Measurements from ENCODE around the gene HTN1.
"Not testable (repeated sequence)": the region's sequence is repeated elsewhere in the genome, so short reads cannot be mapped to it uniquely, and the experiment has no call there.

The HTN1 gene

GRCh38 chr4:70041652-70042286 is 8.5 kb upstream of the HTN1 start:
- Histone ChIP-seq H3K27ac (no peak overlapping the region), H3K4me3 (no peak overlapping the region), H3K36me3 (ENCODE audit: insufficient read depth, low read length) (no peaks in the 10 kb centered on the region), H3K9ac (ENCODE audit: insufficient read length) (no peak overlapping the region), H3K9me3 (ENCODE audit: low read depth, low read length) (no peaks in the 10 kb centered on the region)
- TF ChIP-seq EZH2 (IDR thresholded peaks at IDR 0.05) (no peak), FOXP2 (optimal IDR thresholded peaks at IDR 0.05; ENCODE audit: control extremely low read depth, extremely low read length, insufficient read depth) (no peak), POLR2AphosphoS5 (IDR thresholded peaks at IDR 0.05; ENCODE audit: borderline replicate concordance, low read depth, low read length) (no peak)
- DNase-seq (ENCODE audit: low read depth, low spot score): no peak

GRCh38 chr4:70056534-70056933 is 6.3 kb downstream of the HTN1 start:
- H3K36me3 ChIP-seq (ENCODE audit: insufficient read depth, low read length); H3K4me3 ChIP-seq; H3K27ac ChIP-seq; H3K9me3 ChIP-seq (ENCODE audit: low read depth, low read length); DNase-seq (ENCODE audit: low read depth, low spot score); H3K9ac ChIP-seq (ENCODE audit: insufficient read length): not testable (repeated sequence)

GRCh38 chr4:70057651-70058050 is 7.4 kb downstream of the HTN1 start:
- TF ChIP-seq EZH2 (IDR thresholded peaks at IDR 0.05): no peak
- no peak for TF ChIP-seq POLR2AphosphoS5 (IDR thresholded peaks at IDR 0.05; ENCODE audit: borderline replicate concordance, low read depth, low read length)
- no peak for TF ChIP-seq FOXP2 (optimal IDR thresholded peaks at IDR 0.05; ENCODE audit: control extremely low read depth, extremely low read length, insufficient read depth)
- Histone ChIP-seq H3K27ac (no peak overlapping the region), H3K9ac (ENCODE audit: insufficient read length) (no peak overlapping the region), H3K36me3 (ENCODE audit: insufficient read depth, low read length) (no peaks in the 10 kb centered on the region), H3K9me3 (ENCODE audit: low read depth, low read length) (no peaks in the 10 kb centered on the region), H3K4me3 (no peak overlapping the region)
- no peak for DNase-seq (ENCODE audit: low read depth, low spot score)

- TF ChIP-seq EZH2 (IDR thresholded peaks at IDR 0.05) (no peak), FOXP2 (optimal IDR thresholded peaks at IDR 0.05; ENCODE audit: control extremely low read depth, extremely low read length, insufficient read depth) (no peak), POLR2AphosphoS5 (IDR thresholded peaks at IDR 0.05; ENCODE audit: borderline replicate concordance, low read depth, low read length) (no peak)
- DNase-seq (ENCODE audit: low read depth, low spot score): no peak
- Histone ChIP-seq H3K9me3 (ENCODE audit: low read depth, low read length) (no peaks in the 10 kb centered on the region), H3K36me3 (ENCODE audit: insufficient read depth, low read length) (no peaks in the 10 kb centered on the region), H3K9ac (ENCODE audit: insufficient read length) (no peak overlapping the region), H3K27ac (no peak overlapping the region), H3K4me3 (no peak overlapping the region)
These were observed 8.9 kb downstream of the HTN1 start for GRCh38 chr4:70059149-70059548.

- no peaks in the 10 kb centered on the region for H3K9me3 ChIP-seq (ENCODE audit: low read depth, low read length)
- no peak overlapping the region for H3K27ac ChIP-seq
- H3K9ac ChIP-seq (ENCODE audit: insufficient read length): no peak overlapping the region
- no peaks in the 10 kb centered on the region for H3K36me3 ChIP-seq (ENCODE audit: insufficient read depth, low read length)
- TF ChIP-seq FOXP2 (optimal IDR thresholded peaks at IDR 0.05; ENCODE audit: control extremely low read depth, extremely low read length, insufficient read depth) (no peak), EZH2 (IDR thresholded peaks at IDR 0.05) (no peak), POLR2AphosphoS5 (IDR thresholded peaks at IDR 0.05; ENCODE audit: borderline replicate concordance, low read depth, low read length) (no peak)
- H3K4me3 ChIP-seq: no peak overlapping the region
- DNase-seq (ENCODE audit: low read depth, low spot score): no peak
These were observed 11.8 kb downstream of the HTN1 start for GRCh38 chr4:70062000-70062399.

GRCh38 chr4:70080205-70080604 is 30.0 kb downstream of the HTN1 start:
- TF ChIP-seq POLR2AphosphoS5 (IDR thresholded peaks at IDR 0.05; ENCODE audit: borderline replicate concordance, low read depth, low read length) (no peak), EZH2 (IDR thresholded peaks at IDR 0.05) (no peak), FOXP2 (optimal IDR thresholded peaks at IDR 0.05; ENCODE audit: control extremely low read depth, extremely low read length, insufficient read depth) (no peak)
- no peak for DNase-seq (ENCODE audit: low read depth, low spot score)

GRCh38 chr4:70099206-70099605 is 49.0 kb downstream of the HTN1 start:
- Histone ChIP-seq H3K9me3 (ENCODE audit: low read depth, low read length) (no peaks in the 10 kb centered on the region), H3K4me3 (peak overlapping the region; percentile 67), H3K9ac (ENCODE audit: insufficient read length) (peak overlapping the region; percentile 6), H3K36me3 (ENCODE audit: insufficient read depth, low read length) (no peaks in the 10 kb centered on the region), H3K27ac (peak overlapping the region; percentile 93)
- DNase-seq (ENCODE audit: low read depth, low spot score): peak; percentile 70
- TF ChIP-seq POLR2AphosphoS5 (IDR thresholded peaks at IDR 0.05; ENCODE audit: borderline replicate concordance, low read depth, low read length) (no peak), EZH2 (IDR thresholded peaks at IDR 0.05) (no peak), FOXP2 (optimal IDR thresholded peaks at IDR 0.05; ENCODE audit: control extremely low read depth, extremely low read length, insufficient read depth) (no peak)

More at GRCh38 chr4:70080205-70080604, 30.0 kb downstream of the HTN1 start:
- Histone ChIP-seq H3K9ac (ENCODE audit: insufficient read length) (no peak overlapping the region), H3K4me3 (no peak overlapping the region), H3K9me3 (ENCODE audit: low read depth, low read length) (no peaks in the 10 kb centered on the region), H3K36me3 (ENCODE audit: insufficient read depth, low read length) (no peaks in the 10 kb centered on the region), H3K27ac (no peak overlapping the region)

Data from SK-N-MC (cell line).